Hepatocyte (in vitro differentiated cells): ENCODE results near the gene FHOD3. TPM values are rescaled to one million over a fixed set of nuclear protein-coding genes. Genes with fewer than 3 reads are reported as not detected.

ENCODE experiments used
- DNase-seq: peaks from one replicate; pipeline ENCODE4 v3.0.0-alpha.2; 2016; ENCODE audit warnings: low spot score
- H2AFZ ChIP-seq: fragments of 200-600 bp; sonication (generic); 2 replicates; pipeline ENCODE4 v1.6.0; 2016; ENCODE audit warnings: antibody characterized with exemption, mild to moderate bottlenecking
- H3K27ac ChIP-seq: fragments of 200-600 bp; sonication (generic); 2 replicates; pipeline ENCODE4 v1.5.1; 2016; ENCODE audit warnings: mild to moderate bottlenecking
- H3K27me3 ChIP-seq: fragments of 200-600 bp; sonication (generic); 2 replicates; pipeline ENCODE4 v1.6.1; 2016
- H3K36me3 ChIP-seq: fragments of 200-600 bp; sonication (generic); replicated peaks from 2 replicates; pipeline ENCODE4 v1.5.1; 2016; ENCODE audit warnings: low read depth; ENCODE audit not compliant: insufficient read depth
- H3K4me1 ChIP-seq: fragments of 200-600 bp; sonication (generic); 2 replicates; pipeline ENCODE4 v1.5.1; 2016; ENCODE audit warnings: mild to moderate bottlenecking, moderate library complexity; ENCODE audit not compliant: insufficient read depth
- H3K4me2 ChIP-seq: fragments of 200-600 bp; sonication (generic); 2 replicates; pipeline ENCODE4 v1.6.0; 2016
- H3K4me3 ChIP-seq: fragments of 200-600 bp; sonication (generic); 2 replicates; pipeline ENCODE4 v1.5.1; 2016; ENCODE audit warnings: mild to moderate bottlenecking
- H3K79me2 ChIP-seq: fragments of 200-600 bp; sonication (generic); 2 replicates; pipeline ENCODE4 v1.6.0; 2017; ENCODE audit warnings: mild to moderate bottlenecking
- H3K9me2 ChIP-seq: fragments of 200-600 bp; sonication (generic); replicated peaks from 2 replicates; pipeline ENCODE4 v1.6.0; 2017; ENCODE audit warnings: mild to moderate bottlenecking; ENCODE audit not compliant: insufficient read depth
- H3K9me3 ChIP-seq: fragments of 200-600 bp; sonication (generic); 2 replicates; pipeline ENCODE4 v1.5.1; 2016; ENCODE audit warnings: low read depth, mild to moderate bottlenecking
- H4K20me1 ChIP-seq: fragments of 200-600 bp; sonication (generic); 2 replicates; pipeline ENCODE4 v1.6.0; 2016; ENCODE audit warnings: mild to moderate bottlenecking; ENCODE audit not compliant: insufficient read depth, poor library complexity, severe bottlenecking
- EZH2 ChIP-seq: fragments of 200-600 bp; sonication (generic); IDR thresholded peaks from 2 replicates; pipeline ENCODE4 v1.6.1; 2016; ENCODE audit warnings: antibody characterized with exemption, mild to moderate bottlenecking, borderline replicate concordance
- EZH2phosphoT487 ChIP-seq: fragments of 200-600 bp; sonication (generic); IDR thresholded peaks from one replicate; pipeline ENCODE4 v1.6.1; 2018; ENCODE audit warnings: antibody characterized with exemption, mild to moderate bottlenecking, low read depth, moderate library complexity; ENCODE audit not compliant: unreplicated experiment, severe bottlenecking
- WGBS: methylation state at CpG from one replicate; pipeline ENCODE4 v1.1.6; 2016; ENCODE audit warnings: low lambda C conversion rate; ENCODE audit errors: missing lambda C conversion rate; 5-methylcytosine and 5-hydroxymethylcytosine counted together
- polyA plus RNA-seq: library from polyadenylated mRNA; unstranded; fragments of >200 nt; fragmentation: Nextera tagmentation; extraction: Ambion mirVana; gene quantifications from 2 replicates; pipeline ENCODE4 v1.2.1, GENCODE V29; 2016
- total RNA-seq: library from RNA; depleted of rRNA; stranded (reverse); fragments of >200 nt; gene quantifications from 2 replicates; pipeline ENCODE4 v1.2.3, GENCODE V29; 2014
- TF ChIP-seq, protein P1 (sequence below): fragments of 200-600 bp; sonication (generic); IDR thresholded peaks from 2 replicates; pipeline ENCODE4 v1.5.1; 2016; ENCODE audit warnings: antibody characterized with exemption, mild to moderate bottlenecking; ENCODE audit not compliant: poor library complexity

FHOD3 gene
- total and polyA plus RNA-seq, 2 experiments from 2014 or later, result 1.7 to 2.7 TPM

DNA sequence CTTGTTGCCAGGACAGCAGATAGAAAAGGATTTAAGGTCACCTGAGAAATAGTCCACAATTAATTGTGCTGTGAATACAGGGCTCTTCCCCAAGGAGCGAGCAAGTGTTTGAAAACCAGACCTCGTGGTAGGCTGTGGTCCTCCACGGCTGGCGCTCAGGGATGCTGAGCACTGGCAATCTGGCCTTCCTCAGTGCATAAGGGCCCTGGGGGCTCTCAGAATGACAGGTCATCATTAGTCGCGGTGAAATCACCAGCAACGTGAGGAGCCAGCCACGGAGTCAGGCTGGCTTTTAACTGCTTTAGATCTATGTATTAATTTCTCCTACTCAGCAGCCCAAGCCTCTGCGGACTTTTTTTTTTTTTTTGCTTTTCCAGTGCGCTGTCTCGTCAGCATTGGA lies 148.5 kb downstream of the FHOD3 start:
- TF ChIP-seq, protein P1, sequence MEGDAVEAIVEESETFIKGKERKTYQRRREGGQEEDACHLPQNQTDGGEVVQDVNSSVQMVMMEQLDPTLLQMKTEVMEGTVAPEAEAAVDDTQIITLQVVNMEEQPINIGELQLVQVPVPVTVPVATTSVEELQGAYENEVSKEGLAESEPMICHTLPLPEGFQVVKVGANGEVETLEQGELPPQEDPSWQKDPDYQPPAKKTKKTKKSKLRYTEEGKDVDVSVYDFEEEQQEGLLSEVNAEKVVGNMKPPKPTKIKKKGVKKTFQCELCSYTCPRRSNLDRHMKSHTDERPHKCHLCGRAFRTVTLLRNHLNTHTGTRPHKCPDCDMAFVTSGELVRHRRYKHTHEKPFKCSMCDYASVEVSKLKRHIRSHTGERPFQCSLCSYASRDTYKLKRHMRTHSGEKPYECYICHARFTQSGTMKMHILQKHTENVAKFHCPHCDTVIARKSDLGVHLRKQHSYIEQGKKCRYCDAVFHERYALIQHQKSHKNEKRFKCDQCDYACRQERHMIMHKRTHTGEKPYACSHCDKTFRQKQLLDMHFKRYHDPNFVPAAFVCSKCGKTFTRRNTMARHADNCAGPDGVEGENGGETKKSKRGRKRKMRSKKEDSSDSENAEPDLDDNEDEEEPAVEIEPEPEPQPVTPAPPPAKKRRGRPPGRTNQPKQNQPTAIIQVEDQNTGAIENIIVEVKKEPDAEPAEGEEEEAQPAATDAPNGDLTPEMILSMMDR, result no peak
- TF ChIP-seq EZH2phosphoT487, result no peak
- no peak for TF ChIP-seq EZH2
- Histone ChIP-seq H2AFZ (no peak overlapping the region), H3K79me2 (no peaks in the 10 kb centered on the region), H3K27ac (no peak overlapping the region), H3K4me2 (no peak overlapping the region), H3K9me3 (no peaks in the 10 kb centered on the region), H3K27me3 (no peaks in the 10 kb centered on the region), H3K4me3 (no peak overlapping the region), H3K9me2 (no peaks in the 10 kb centered on the region), H3K4me1 (no peaks in the 10 kb centered on the region), H3K36me3 (no peaks in the 10 kb centered on the region), H4K20me1 (no peaks in the 10 kb centered on the region)
- DNase-seq, result no peak
- 55% methylated on average over 11 of the region's 11 CpGs for WGBS

DNA sequence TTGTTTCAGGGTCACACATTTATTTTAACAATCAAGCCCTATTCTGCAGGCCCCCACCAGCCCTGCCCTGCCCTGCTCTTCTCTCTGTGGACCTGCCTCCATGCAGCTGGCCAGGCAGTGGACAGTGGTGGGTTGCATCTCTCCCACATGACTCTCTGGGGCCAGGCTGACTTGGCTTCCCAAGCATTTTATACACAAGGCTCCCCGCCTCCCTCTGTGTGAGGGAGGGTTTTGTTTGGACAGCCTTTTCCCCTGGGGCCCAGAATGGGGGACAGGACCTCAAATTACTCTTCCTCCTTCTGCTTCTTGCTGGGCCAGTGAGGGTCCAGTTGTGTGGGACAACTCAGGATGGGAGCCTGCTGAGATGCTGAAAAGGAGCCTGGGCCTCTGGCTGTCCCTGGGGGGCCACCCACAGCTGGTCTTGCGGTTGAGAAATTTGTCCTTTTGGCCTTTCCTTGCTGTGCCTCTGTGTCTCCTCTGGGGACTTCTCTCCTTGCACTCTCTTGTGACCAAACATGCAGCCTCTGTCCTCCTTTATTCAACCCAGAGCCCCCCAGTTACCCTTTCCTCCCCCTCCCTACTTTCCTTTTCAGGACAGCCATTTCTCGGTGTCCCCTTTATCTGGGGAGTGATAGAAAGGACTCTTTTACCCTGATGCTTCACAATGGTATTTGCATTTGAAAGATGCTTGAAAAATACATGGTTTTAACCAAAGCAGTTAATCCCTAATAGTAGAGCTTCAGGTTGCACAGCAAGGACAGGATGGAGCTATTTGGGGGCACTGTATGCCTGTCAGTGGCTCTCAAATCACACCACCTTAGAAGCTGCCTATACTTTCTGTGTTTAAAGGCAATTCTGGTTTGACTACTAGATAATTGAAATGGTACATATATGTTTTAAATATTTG lies 151.1 kb downstream of the FHOD3 start:
- Histone ChIP-seq H3K4me3 (no peak overlapping the region), H4K20me1 (no peaks in the 10 kb centered on the region), H3K4me1 (no peaks in the 10 kb centered on the region), H3K27me3 (no peaks in the 10 kb centered on the region), H3K36me3 (no peaks in the 10 kb centered on the region), H2AFZ (no peak overlapping the region), H3K27ac (no peak overlapping the region), H3K9me3 (no peaks in the 10 kb centered on the region), H3K9me2 (no peaks in the 10 kb centered on the region), H3K4me2 (no peak overlapping the region), H3K79me2 (no peaks in the 10 kb centered on the region)
- DNase-seq, result no peak
- 67% methylated on average over 3 of the region's 3 CpGs for WGBS
- no peak for TF ChIP-seq EZH2phosphoT487
- no peak for TF ChIP-seq EZH2
- TF ChIP-seq, protein P1, result no peak

DNA sequence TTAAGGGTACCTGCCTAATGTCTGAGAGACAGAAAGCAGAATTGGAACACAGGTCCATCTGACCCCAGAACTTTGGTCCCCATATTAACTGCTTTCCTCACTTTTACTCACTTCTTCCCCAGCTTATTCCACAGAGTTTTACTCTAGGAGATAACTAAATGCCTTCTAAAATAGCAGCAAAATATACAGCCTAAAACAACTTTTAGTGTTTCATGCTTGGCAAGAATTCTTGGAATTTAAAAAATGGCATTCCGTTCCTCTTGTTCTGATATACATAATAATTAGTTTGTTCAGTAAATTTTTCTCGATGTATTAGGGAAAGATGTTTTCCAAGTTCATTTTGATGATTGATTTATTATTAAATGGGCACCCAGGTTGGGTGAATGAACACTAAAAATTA lies 151.9 kb downstream of the FHOD3 start:
- H2AFZ ChIP-seq, result no peak overlapping the region
- TF ChIP-seq EZH2phosphoT487 (no peak), EZH2 (no peak)
- TF ChIP-seq, protein P1, result no peak
- no peak overlapping the region for H3K4me2 ChIP-seq
- H3K9me3 ChIP-seq, result no peaks in the 10 kb centered on the region
- no peaks in the 10 kb centered on the region for H3K79me2 ChIP-seq
- no peaks in the 10 kb centered on the region for H3K36me3 ChIP-seq
- H3K27ac ChIP-seq, result no peak overlapping the region
- no peaks in the 10 kb centered on the region for H3K9me2 ChIP-seq
- H3K4me3 ChIP-seq, result no peak overlapping the region
- WGBS, result 76% methylated on average over 2 of the region's 2 CpGs
- DNase-seq, result no peak
- no peaks in the 10 kb centered on the region for H4K20me1 ChIP-seq
- no peaks in the 10 kb centered on the region for H3K27me3 ChIP-seq
- no peaks in the 10 kb centered on the region for H3K4me1 ChIP-seq
